K562 (cell line): ENCODE data around the gene PRRC2A. TPM values are rescaled to one million over a fixed set of nuclear protein-coding genes. Genes with fewer than 3 reads are reported as not detected.

ENCODE experiments used
- CEBPG ChIP-seq, 3 experiments: fragments of 200-800 bp in 1 of 3; sonication (Bioruptor generic) in 1 of 3; sonication (generic) in 1 of 3; formaldehyde crosslinking in 1 of 3; IDR thresholded peaks in 2 of 3; conservative IDR thresholded peaks in 1 of 3; 2 replicates each; pipeline versions ENCODE4 v1.6.1 to v1.8.0; 2016 to 2022; ENCODE audit warnings: missing compliant biosample characterization in 2 of 3, missing genetic modification characterization in 2 of 3, mild to moderate bottlenecking in 1 of 3, missing genetic modification reagents in 1 of 3
- EGR1 ChIP-seq: fragments of 450-650 bp; conservative IDR thresholded peaks from 2 replicates; pipeline ENCODE4 v1.6.1; 2017; ENCODE audit warnings: mild to moderate bottlenecking
- ELK3 ChIP-seq: fragments of 450-650 bp; formaldehyde crosslinking; IDR thresholded peaks from 2 replicates; pipeline ENCODE4 v1.4.0; 2020; ENCODE audit warnings: mild to moderate bottlenecking
- LARP7 ChIP-seq: fragments of 450-650 bp; IDR thresholded peaks from 2 replicates; pipeline ENCODE4 v1.6.1; 2016
- MXD1 ChIP-seq: fragments of 250-450 bp; sonication (Bioruptor Pico); IDR thresholded peaks from 2 replicates; pipeline ENCODE4 v1.8.0; 2021; ENCODE audit warnings: borderline replicate concordance, mild to moderate bottlenecking, moderate library complexity; ENCODE audit not compliant: poor library complexity, severe bottlenecking
- NR2F6 ChIP-seq: fragments of 450-650 bp; formaldehyde crosslinking; IDR thresholded peaks from 2 replicates; pipeline ENCODE4 v1.4.0; 2020; ENCODE audit warnings: mild to moderate bottlenecking
- POU5F1 ChIP-seq: fragments of 150-350 bp; IDR thresholded peaks from 2 replicates; pipeline ENCODE4 v1.6.1; 2014; ENCODE audit warnings: borderline replicate concordance, low read length, low read depth, mild to moderate bottlenecking; ENCODE audit not compliant: partially characterized antibody
- REST ChIP-seq, 2 experiments: fragments of 450-650 bp; formaldehyde crosslinking in 1 of 2; IDR thresholded peaks; 2 replicates each; pipeline versions ENCODE4 v1.4.0 to v1.6.1; 2014 to 2020; ENCODE audit warnings: mild to moderate bottlenecking in 2 of 2, borderline replicate concordance in 1 of 2, low read depth in 1 of 2
- SMAD4 ChIP-seq: fragments of 250-450 bp; sonication (Bioruptor Pico); conservative IDR thresholded peaks from 2 replicates; pipeline ENCODE4 v1.8.0; 2021; ENCODE audit warnings: inconsistent platforms, mild to moderate bottlenecking, moderate library complexity
- ZFP1 ChIP-seq: fragments of 450-650 bp; formaldehyde crosslinking; IDR thresholded peaks from 2 replicates; pipeline ENCODE4 v1.4.0; 2020; ENCODE audit warnings: mild to moderate bottlenecking, mixed read lengths
- ZNF12 ChIP-seq: sonication (generic); formaldehyde crosslinking; IDR thresholded peaks from 2 replicates; pipeline ENCODE4 v1.4.0; 2020; ENCODE audit warnings: mild to moderate bottlenecking, missing genetic modification reagents
- ZNF280B ChIP-seq: fragments of 250-450 bp; sonication (Bioruptor Pico); IDR thresholded peaks from 2 replicates; pipeline ENCODE4 v1.5.1; 2021; ENCODE audit warnings: mild to moderate bottlenecking
- ZZZ3 ChIP-seq: fragments of 450-650 bp; IDR thresholded peaks from 2 replicates; pipeline ENCODE4 v1.6.1; 2016; ENCODE audit warnings: antibody characterized with exemption, mild to moderate bottlenecking, moderate library complexity
- polyA plus RNA-seq, 8 experiments: library from polyadenylated mRNA; depleted of rRNA in 4 of 8; stranded (reverse) in 5 of 8; unstranded in 3 of 8; fragments of >200 nt; fragmentation: Nextera tagmentation in 2 of 8; fragmentation: Illumina TruSeq in 1 of 8; extraction: Ambion mirVana in 2 of 8; extraction: Trizol in 1 of 8; gene quantifications; 2 replicates each; pipeline versions ENCODE4 v1.2.1 to v1.2.3, GENCODE V29; 2011 to 2014; ENCODE audit warnings: inconsistent platforms in 1 of 8, missing spikeins in 1 of 8
- total RNA-seq, 7 experiments: library from RNA; depleted of rRNA in 6 of 7; stranded (reverse); fragments of >200 nt in 6 of 7; fragmentation: Illumina TruSeq in 2 of 7; extraction: Trizol in 2 of 7; gene quantifications; 2 replicates each; pipeline versions ENCODE4 v1.2.1 to v1.2.3, GENCODE V29; 2011 to 2021; ENCODE audit warnings: low replicate concordance in 1 of 7

Gene PRRC2A
- total and polyA plus RNA-seq, 9 of the 15 experiments (the other 6 are each of a cell fraction or from before 2014, with no cell fraction given) = 1.0 to 332 (median 63.0) TPM

DNA sequence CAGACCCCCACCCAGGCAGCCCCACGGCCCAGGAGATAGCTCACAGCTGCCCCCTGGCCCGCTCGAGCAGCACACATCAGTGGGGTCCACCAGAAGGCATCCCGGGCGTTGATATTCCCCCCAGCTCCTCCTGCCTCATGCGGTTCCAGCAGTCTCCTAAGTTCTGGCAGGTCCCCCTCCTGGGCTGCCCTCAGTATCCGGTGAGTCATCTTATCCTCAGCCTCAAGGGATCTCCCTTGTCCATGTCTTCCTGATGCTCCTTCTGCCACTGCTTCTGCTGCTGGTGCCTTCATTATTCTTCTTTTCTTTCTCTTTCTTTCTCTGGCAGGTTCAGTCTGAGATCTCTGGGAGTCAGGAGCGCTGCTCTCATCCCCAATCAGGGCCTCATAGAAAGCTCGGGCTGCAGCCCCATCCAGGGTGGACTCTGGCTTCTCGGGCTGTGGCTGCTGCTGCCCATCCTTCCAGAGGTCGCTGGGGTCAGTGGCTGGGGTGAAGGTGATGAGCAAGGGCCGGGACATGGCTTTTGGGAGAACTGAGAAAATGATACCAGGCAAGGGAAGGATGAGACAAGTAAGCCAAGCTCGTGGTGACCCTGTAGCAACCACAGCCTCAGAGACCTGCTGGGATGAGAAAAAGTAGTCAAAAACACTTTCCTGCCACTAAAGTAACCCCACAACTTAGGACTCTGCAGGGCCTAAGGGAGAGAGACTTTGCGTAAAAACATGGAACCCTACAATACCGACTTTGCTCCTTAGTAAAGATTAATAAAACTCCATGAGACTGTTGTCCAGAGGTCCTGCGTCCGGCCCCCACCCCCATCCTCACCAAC, 43.7 kb downstream of the PRRC2A start (continued):
- TF ChIP-seq ELK3 (CRISPR knock-in tag) = 0 out of 2 replicates have a peak, but pooled peaks have one; percentile 9
- TF ChIP-seq POU5F1 = no peak
- no peak for TF ChIP-seq ZFP1 (CRISPR knock-in tag)
- TF ChIP-seq EGR1 = no peak
- TF ChIP-seq ZNF12 = no peak
- no peak for TF ChIP-seq NR2F6
- peak; percentile 55; the same call in 1 of the 2 replicates for TF ChIP-seq LARP7
- no peak for TF ChIP-seq CEBPG (CRISPR knock-in tag; IDR thresholded peaks at IDR 0.05)
- TF ChIP-seq CEBPG (tag; conservative IDR thresholded peaks at IDR 0.05 in 1 of 2, IDR thresholded peaks at IDR 0.05 in 1 of 2) = no peak
- no peak; the same call in 1 of the 2 replicates for TF ChIP-seq REST (IDR thresholded peaks at IDR 0.05; ENCODE audit: borderline replicate concordance)
- no peak for TF ChIP-seq REST (CRISPR knock-in tag; IDR thresholded peaks at IDR 0.05; ENCODE audit: low read depth)
- TF ChIP-seq ZNF280B (CRISPR knock-in tag) = no peak
- TF ChIP-seq SMAD4 (CRISPR knock-in tag) = no peak; the same call in none of the 2 replicates
- no peak for TF ChIP-seq ZZZ3
- no peak for TF ChIP-seq MXD1 (CRISPR knock-in tag)
